HepG2 (cell line): Measurements from ENCODE around the gene ARMC2. TPM values are rescaled to one million over a fixed set of nuclear protein-coding genes. Genes with fewer than 3 reads are reported as not detected.

Experiments
- ATAD3A ChIP-seq: sonication (generic); formaldehyde crosslinking; IDR thresholded peaks from 2 replicates; pipeline ENCODE4 v1.4.0; 2020; ENCODE audit warnings: missing genetic modification reagents
- FOXP1 ChIP-seq, 2 experiments: fragments of 450-650 bp in 1 of 2; IDR thresholded peaks; 2 replicates each; pipeline ENCODE4 v1.6.1; 2017 to 2018; ENCODE audit warnings: antibody characterized with exemption in 1 of 2
- HDAC2 ChIP-seq: sonication (generic); formaldehyde crosslinking; IDR thresholded peaks from 2 replicates; pipeline ENCODE4 v1.4.0; 2020; ENCODE audit warnings: missing genetic modification reagents
- HHEX ChIP-seq: IDR thresholded peaks from 2 replicates; pipeline ENCODE4 v1.6.1; 2016; ENCODE audit warnings: control low read depth
- ISL2 ChIP-seq: sonication (generic); formaldehyde crosslinking; IDR thresholded peaks from 2 replicates; pipeline ENCODE4 v1.5.0; 2020; ENCODE audit warnings: missing genetic modification reagents
- NR2F1 ChIP-seq, 2 experiments: fragments of 450-650 bp in 1 of 2; formaldehyde crosslinking in 1 of 2; IDR thresholded peaks; 2 replicates each; pipeline versions ENCODE4 v1.5.0 to v1.6.1; 2016 to 2020; ENCODE audit warnings: mild to moderate bottlenecking in 1 of 2, missing compliant biosample characterization in 1 of 2, missing genetic modification reagents in 1 of 2, moderate library complexity in 1 of 2
- ONECUT2 ChIP-seq: sonication (generic); formaldehyde crosslinking; IDR thresholded peaks from 2 replicates; pipeline ENCODE4 v1.4.0; 2020; ENCODE audit warnings: missing genetic modification reagents
- PHB2 ChIP-seq: fragments of 450-650 bp; IDR thresholded peaks from 2 replicates; pipeline ENCODE4 v1.6.1; 2018; ENCODE audit not compliant: partially characterized antibody
- RCOR2 ChIP-seq: IDR thresholded peaks from 2 replicates; pipeline ENCODE4 v1.6.1; 2016; ENCODE audit warnings: missing biosample characterization, missing genetic modification reagents
- TOPORS ChIP-seq: sonication (generic); formaldehyde crosslinking; IDR thresholded peaks from 2 replicates; pipeline ENCODE4 v1.8.0; 2023; ENCODE audit warnings: mild to moderate bottlenecking, missing genetic modification reagents
- ZNF652 ChIP-seq: IDR thresholded peaks from 2 replicates; pipeline ENCODE4 v1.6.1; 2016; ENCODE audit warnings: low read depth, borderline replicate concordance
- ZNF766 ChIP-seq: sonication (generic); formaldehyde crosslinking; IDR thresholded peaks from 2 replicates; pipeline ENCODE4 v1.5.0; 2020; ENCODE audit warnings: missing genetic modification reagents, borderline replicate concordance
- ZNF773 ChIP-seq: sonication (generic); formaldehyde crosslinking; IDR thresholded peaks from 2 replicates; pipeline ENCODE4 v1.4.0; 2020; ENCODE audit warnings: missing genetic modification reagents, borderline replicate concordance
- polyA plus RNA-seq, 8 experiments: library from polyadenylated mRNA; depleted of rRNA in 3 of 8; stranded (reverse) in 7 of 8; unstranded in 1 of 8; fragments of >200 nt; fragmentation: Illumina TruSeq in 4 of 8; extraction: Trizol in 4 of 8; gene quantifications; 2 replicates each; pipeline versions ENCODE4 v1.2.1 to v1.2.3, GENCODE V29; 2011 to 2016; ENCODE audit warnings: low read depth in 4 of 8, missing spikeins in 1 of 8, mixed read lengths in 1 of 8; ENCODE audit not compliant: insufficient read depth in 1 of 8
- total RNA-seq, 5 experiments: library from RNA; depleted of rRNA; stranded (reverse); fragments of >200 nt; fragmentation: Illumina TruSeq; extraction: Trizol; gene quantifications; 2 replicates each; pipeline ENCODE4 v1.2.3, GENCODE V29; 2016; ENCODE audit warnings: low read depth in 1 of 5
- TF ChIP-seq, protein P1 (sequence below): sonication (generic); formaldehyde crosslinking; IDR thresholded peaks from 2 replicates; pipeline ENCODE4 v1.9.0; 2022; ENCODE audit warnings: missing genetic modification reagents, mild to moderate bottlenecking, borderline replicate concordance
- TF ChIP-seq, protein P2 (sequence below): sonication (generic); formaldehyde crosslinking; IDR thresholded peaks from 2 replicates; pipeline ENCODE4 v1.4.0; 2020; ENCODE audit warnings: missing genetic modification reagents, borderline replicate concordance
- TF ChIP-seq, protein P3 (sequence below): fragments of 450-650 bp; IDR thresholded peaks from 2 replicates; pipeline ENCODE4 v1.6.1; 2016
- TF ChIP-seq, protein P4 (sequence below): sonication (generic); formaldehyde crosslinking; IDR thresholded peaks from 2 replicates; pipeline ENCODE4; 2020; ENCODE audit warnings: missing genetic modification reagents, mild to moderate bottlenecking, borderline replicate concordance
- TF ChIP-seq, protein P5 (sequence below), 2 experiments: sonication (generic) in 1 of 2; formaldehyde crosslinking in 1 of 2; IDR thresholded peaks; 2 replicates each; pipeline versions ENCODE4 v1.4.0 to v1.6.1; 2018 to 2020; ENCODE audit warnings: missing genetic modification reagents in 2 of 2, borderline replicate concordance in 1 of 2, low read depth in 1 of 2, mild to moderate bottlenecking in 1 of 2, missing biosample characterization in 1 of 2

Gene ARMC2
- total and polyA plus RNA-seq, 2 of the 13 experiments (the other 11 are each of a cell fraction or from before 2014, with no cell fraction given), result 1.4 to 3.2 TPM

DNA sequence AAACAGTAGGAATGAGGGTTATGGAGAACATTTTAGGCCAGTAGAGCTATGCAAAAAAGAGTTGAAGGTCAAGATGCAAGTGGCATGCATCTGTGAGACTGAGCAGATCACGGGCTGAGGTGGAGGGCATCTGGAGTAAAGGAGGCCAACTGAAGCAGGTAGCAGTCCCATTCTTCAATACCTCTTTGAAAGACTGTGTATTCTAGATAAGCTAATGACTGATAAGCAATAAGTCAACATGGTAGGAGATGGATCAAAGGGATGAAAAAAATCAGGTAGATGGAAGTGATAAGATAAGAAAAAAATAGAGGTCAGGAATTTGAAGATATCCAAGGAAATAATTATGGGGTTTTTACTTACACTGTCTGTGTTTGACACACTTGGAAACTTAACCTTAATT is 55.6 kb downstream of the ARMC2 start (continued):
- TF ChIP-seq, protein P1, sequence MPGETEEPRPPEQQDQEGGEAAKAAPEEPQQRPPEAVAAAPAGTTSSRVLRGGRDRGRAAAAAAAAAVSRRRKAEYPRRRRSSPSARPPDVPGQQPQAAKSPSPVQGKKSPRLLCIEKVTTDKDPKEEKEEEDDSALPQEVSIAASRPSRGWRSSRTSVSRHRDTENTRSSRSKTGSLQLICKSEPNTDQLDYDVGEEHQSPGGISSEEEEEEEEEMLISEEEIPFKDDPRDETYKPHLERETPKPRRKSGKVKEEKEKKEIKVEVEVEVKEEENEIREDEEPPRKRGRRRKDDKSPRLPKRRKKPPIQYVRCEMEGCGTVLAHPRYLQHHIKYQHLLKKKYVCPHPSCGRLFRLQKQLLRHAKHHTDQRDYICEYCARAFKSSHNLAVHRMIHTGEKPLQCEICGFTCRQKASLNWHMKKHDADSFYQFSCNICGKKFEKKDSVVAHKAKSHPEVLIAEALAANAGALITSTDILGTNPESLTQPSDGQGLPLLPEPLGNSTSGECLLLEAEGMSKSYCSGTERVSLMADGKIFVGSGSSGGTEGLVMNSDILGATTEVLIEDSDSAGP (CRISPR knock-in tag), result no peak
- TF ChIP-seq, protein P2, sequence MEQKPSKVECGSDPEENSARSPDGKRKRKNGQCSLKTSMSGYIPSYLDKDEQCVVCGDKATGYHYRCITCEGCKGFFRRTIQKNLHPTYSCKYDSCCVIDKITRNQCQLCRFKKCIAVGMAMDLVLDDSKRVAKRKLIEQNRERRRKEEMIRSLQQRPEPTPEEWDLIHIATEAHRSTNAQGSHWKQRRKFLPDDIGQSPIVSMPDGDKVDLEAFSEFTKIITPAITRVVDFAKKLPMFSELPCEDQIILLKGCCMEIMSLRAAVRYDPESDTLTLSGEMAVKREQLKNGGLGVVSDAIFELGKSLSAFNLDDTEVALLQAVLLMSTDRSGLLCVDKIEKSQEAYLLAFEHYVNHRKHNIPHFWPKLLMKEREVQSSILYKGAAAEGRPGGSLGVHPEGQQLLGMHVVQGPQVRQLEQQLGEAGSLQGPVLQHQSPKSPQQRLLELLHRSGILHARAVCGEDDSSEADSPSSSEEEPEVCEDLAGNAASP (CRISPR knock-in tag), result peak; percentile 29; the same call in 1 of the 2 replicates
- TF ChIP-seq, protein P3, sequence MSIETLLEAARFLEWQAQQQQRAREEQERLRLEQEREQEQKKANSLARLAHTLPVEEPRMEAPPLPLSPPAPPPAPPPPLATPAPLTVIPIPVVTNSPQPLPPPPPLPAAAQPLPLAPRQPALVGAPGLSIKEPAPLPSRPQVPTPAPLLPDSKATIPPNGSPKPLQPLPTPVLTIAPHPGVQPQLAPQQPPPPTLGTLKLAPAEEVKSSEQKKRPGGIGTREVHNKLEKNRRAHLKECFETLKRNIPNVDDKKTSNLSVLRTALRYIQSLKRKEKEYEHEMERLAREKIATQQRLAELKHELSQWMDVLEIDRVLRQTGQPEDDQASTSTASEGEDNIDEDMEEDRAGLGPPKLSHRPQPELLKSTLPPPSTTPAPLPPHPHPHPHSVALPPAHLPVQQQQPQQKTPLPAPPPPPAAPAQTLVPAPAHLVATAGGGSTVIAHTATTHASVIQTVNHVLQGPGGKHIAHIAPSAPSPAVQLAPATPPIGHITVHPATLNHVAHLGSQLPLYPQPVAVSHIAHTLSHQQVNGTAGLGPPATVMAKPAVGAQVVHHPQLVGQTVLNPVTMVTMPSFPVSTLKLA, result no peak
- TF ChIP-seq HDAC2 (peak; percentile 60; the same call in 1 of the 2 replicates), RCOR2 (CRISPR knock-in tag) (0 out of 2 replicates have a peak, but pooled peaks have one; percentile 36), FOXP1 (IDR thresholded peaks at IDR 0.05) (no peak), FOXP1 (CRISPR knock-in tag; IDR thresholded peaks at IDR 0.05) (peak; percentile 45; the same call in 1 of the 2 replicates), ONECUT2 (CRISPR knock-in tag) (peak; percentile 24; the same call in 1 of the 2 replicates), HHEX (CRISPR knock-in tag) (peak; percentile 89), ZNF773 (CRISPR knock-in tag) (no peak), ISL2 (CRISPR knock-in tag) (peak; percentile 96), ATAD3A (no peak), PHB2 (no peak), ZNF652 (CRISPR knock-in tag) (no peak), NR2F1 (CRISPR knock-in tag; IDR thresholded peaks at IDR 0.05) (no peak), TOPORS (CRISPR knock-in tag) (no peak), ZNF766 (CRISPR knock-in tag) (no peak)
- TF ChIP-seq, protein P4, sequence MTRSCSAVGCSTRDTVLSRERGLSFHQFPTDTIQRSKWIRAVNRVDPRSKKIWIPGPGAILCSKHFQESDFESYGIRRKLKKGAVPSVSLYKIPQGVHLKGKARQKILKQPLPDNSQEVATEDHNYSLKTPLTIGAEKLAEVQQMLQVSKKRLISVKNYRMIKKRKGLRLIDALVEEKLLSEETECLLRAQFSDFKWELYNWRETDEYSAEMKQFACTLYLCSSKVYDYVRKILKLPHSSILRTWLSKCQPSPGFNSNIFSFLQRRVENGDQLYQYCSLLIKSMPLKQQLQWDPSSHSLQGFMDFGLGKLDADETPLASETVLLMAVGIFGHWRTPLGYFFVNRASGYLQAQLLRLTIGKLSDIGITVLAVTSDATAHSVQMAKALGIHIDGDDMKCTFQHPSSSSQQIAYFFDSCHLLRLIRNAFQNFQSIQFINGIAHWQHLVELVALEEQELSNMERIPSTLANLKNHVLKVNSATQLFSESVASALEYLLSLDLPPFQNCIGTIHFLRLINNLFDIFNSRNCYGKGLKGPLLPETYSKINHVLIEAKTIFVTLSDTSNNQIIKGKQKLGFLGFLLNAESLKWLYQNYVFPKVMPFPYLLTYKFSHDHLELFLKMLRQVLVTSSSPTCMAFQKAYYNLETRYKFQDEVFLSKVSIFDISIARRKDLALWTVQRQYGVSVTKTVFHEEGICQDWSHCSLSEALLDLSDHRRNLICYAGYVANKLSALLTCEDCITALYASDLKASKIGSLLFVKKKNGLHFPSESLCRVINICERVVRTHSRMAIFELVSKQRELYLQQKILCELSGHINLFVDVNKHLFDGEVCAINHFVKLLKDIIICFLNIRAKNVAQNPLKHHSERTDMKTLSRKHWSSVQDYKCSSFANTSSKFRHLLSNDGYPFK (CRISPR knock-in tag), result no peak
- TF ChIP-seq, protein P5, sequence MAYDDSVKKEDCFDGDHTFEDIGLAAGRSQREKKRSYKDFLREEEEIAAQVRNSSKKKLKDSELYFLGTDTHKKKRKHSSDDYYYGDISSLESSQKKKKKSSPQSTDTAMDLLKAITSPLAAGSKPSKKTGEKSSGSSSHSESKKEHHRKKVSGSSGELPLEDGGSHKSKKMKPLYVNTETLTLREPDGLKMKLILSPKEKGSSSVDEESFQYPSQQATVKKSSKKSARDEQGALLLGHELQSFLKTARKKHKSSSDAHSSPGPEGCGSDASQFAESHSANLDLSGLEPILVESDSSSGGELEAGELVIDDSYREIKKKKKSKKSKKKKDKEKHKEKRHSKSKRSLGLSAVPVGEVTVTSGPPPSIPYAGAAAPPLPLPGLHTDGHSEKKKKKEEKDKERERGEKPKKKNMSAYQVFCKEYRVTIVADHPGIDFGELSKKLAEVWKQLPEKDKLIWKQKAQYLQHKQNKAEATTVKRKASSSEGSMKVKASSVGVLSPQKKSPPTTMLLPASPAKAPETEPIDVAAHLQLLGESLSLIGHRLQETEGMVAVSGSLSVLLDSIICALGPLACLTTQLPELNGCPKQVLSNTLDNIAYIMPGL (CRISPR knock-in tag; IDR thresholded peaks at IDR 0.05; ENCODE audit: borderline replicate concordance in 1 of 2, low read depth in 1 of 2), result no peak
